ENCODE results near the gene EMSY. TPM values are rescaled to one million over a fixed set of nuclear protein-coding genes. Genes with fewer than 3 reads are reported as not detected.

The EMSY gene
- total RNA-seq, 2 donors from 2014 or later = 31.4 to 35.9 TPM

- Histone ChIP-seq H3K9me3 (no peaks in the 10 kb centered on the region), H3K27ac (no peak overlapping the region), H3K4me3 (no peak overlapping the region), H3K27me3 (no peaks in the 10 kb centered on the region), H3K4me1 (no peaks in the 10 kb centered on the region), H3K36me3 (peaks cover 82% of the 10 kb centered on the region)
- no peak for TF ChIP-seq CTCF (IDR thresholded peaks at IDR 0.05)
- no peak for DNase-seq (ENCODE audit: low spot score)
Observed at GRCh38 chr11:76543006-76543703, 98.3 kb downstream of the EMSY start.

DNA sequence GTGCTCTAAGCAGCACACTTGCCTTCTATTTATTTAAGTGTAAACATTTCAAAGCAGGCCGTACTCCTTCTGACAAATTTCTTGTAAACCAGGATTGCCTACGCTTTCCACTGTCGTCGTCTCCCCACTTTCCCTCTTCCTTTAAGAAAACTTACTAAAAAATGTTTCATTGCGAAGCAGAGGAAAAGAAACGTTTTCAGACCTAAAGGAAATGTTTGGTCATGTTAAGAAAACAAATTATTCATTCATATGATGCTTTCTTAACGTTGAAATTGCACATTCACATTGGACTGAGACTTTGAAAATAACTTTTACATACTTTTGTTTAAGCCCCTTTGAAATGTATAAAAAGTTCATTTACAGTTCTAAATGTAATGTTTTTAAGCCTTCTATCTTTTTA is 106.0 kb downstream of the EMSY start:
- no peaks in the 10 kb centered on the region for H3K27me3 ChIP-seq

DNA sequence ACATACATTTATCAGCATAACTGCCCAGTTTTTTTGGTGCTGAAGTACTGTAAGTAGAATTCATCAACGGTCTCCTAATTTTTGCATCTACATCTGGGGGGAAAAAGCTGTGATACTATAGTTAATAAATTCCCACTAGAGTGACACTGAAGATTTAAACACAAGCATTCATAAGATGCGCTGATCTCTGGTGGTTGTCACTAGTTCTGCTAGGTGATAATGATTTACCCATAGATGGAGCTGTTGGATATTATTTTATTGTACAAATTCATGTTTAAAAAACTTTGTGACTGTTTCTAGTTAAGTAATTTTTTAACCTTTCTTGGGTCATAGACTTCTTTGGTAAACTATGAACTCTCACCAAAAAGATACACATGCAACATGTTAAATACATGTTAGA is 106.6 kb downstream of the EMSY start:
- H3K36me3 ChIP-seq = peaks cover 19% of the 10 kb centered on the region
- H3K4me3 ChIP-seq = no peak overlapping the region
- H3K4me1 ChIP-seq = no peaks in the 10 kb centered on the region
- H3K9me3 ChIP-seq = no peaks in the 10 kb centered on the region
- no peak for DNase-seq (ENCODE audit: low spot score)
- H3K27ac ChIP-seq = no peak overlapping the region
- peak in 1 of 2 donors; percentile 54 for TF ChIP-seq CTCF (IDR thresholded peaks at IDR 0.05)
- H3K27me3 ChIP-seq = no peaks in the 10 kb centered on the region

More for the DNA sequence above, 106.0 kb downstream of the EMSY start:
- no peak for TF ChIP-seq CTCF (IDR thresholded peaks at IDR 0.05)
- Histone ChIP-seq H3K9me3 (no peaks in the 10 kb centered on the region), H3K27ac (no peak overlapping the region), H3K4me3 (no peak overlapping the region), H3K36me3 (peaks cover 25% of the 10 kb centered on the region), H3K4me1 (no peaks in the 10 kb centered on the region)
- no peak for DNase-seq (ENCODE audit: low spot score)

- no peak for TF ChIP-seq CTCF (IDR thresholded peaks at IDR 0.05)
- no peaks in the 10 kb centered on the region for H3K27me3 ChIP-seq
- H3K9me3 ChIP-seq = no peaks in the 10 kb centered on the region
- peaks cover 11% of the 10 kb centered on the region for H3K36me3 ChIP-seq
- no peak overlapping the region for H3K27ac ChIP-seq
- no peak for DNase-seq (ENCODE audit: low spot score)
- H3K4me3 ChIP-seq = no peak overlapping the region
- H3K4me1 ChIP-seq = no peaks in the 10 kb centered on the region
Observed at GRCh38 chr11:76552987-76553386, 108.2 kb downstream of the EMSY start.

GRCh38 chr11:76553554-76554476 is 109.0 kb downstream of the EMSY start:
- Histone ChIP-seq H3K4me1 (no peaks in the 10 kb centered on the region), H3K4me3 (no peak overlapping the region), H3K27ac (no peak overlapping the region), H3K27me3 (no peaks in the 10 kb centered on the region), H3K36me3 (peaks cover 5% of the 10 kb centered on the region), H3K9me3 (no peaks in the 10 kb centered on the region)
- no peak for DNase-seq (ENCODE audit: low spot score)
- TF ChIP-seq CTCF (IDR thresholded peaks at IDR 0.05) = no peak
